GM12872 (cell line): ENCODE data around the gene PYCARD.

ENCODE experiments used
- TF ChIP-seq, protein P1 (sequence below): IDR thresholded peaks from 3 replicates; pipeline ENCODE4 v1.5.1; 2011; ENCODE audit warnings: low read depth, mild to moderate bottlenecking, low read length, moderate library complexity; ENCODE audit not compliant: insufficient read depth

PYCARD gene

DNA sequence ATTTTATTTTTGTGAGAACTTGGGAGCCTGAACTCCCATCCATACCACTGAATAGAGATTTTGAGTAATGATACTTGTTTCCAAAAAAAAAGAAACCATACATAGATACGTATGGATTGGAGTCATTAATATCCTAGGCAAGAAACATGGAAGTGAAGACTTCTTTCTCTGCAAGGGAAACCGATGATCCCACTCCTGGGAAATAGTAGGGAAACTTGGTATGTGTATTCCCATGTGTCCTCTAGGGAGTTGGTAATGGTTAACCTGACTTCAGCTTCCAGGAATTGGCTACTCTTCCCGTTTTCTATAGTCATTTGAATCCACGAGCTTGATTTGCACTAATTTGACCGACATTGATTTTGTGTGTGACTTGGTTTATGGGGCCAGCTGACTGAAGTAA, 17.2 kb downstream of the PYCARD start:
- TF ChIP-seq, protein P1, sequence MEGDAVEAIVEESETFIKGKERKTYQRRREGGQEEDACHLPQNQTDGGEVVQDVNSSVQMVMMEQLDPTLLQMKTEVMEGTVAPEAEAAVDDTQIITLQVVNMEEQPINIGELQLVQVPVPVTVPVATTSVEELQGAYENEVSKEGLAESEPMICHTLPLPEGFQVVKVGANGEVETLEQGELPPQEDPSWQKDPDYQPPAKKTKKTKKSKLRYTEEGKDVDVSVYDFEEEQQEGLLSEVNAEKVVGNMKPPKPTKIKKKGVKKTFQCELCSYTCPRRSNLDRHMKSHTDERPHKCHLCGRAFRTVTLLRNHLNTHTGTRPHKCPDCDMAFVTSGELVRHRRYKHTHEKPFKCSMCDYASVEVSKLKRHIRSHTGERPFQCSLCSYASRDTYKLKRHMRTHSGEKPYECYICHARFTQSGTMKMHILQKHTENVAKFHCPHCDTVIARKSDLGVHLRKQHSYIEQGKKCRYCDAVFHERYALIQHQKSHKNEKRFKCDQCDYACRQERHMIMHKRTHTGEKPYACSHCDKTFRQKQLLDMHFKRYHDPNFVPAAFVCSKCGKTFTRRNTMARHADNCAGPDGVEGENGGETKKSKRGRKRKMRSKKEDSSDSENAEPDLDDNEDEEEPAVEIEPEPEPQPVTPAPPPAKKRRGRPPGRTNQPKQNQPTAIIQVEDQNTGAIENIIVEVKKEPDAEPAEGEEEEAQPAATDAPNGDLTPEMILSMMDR: no peak

DNA sequence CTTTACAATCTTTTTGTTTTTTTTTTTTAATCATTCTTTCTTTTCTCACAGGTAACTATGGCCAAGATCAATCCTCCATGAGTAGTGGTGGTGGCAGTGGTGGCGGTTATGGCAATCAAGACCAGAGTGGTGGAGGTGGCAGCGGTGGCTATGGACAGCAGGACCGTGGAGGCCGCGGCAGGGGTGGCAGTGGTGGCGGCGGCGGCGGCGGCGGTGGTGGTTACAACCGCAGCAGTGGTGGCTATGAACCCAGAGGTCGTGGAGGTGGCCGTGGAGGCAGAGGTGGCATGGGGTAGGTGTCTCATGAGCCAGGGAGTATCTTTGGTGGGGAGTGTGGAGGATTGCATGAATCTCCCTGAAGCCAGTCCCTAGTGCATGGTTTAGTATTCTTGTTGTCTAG, 17.7 kb downstream of the PYCARD start:
- TF ChIP-seq, protein P1: no peak

DNA sequence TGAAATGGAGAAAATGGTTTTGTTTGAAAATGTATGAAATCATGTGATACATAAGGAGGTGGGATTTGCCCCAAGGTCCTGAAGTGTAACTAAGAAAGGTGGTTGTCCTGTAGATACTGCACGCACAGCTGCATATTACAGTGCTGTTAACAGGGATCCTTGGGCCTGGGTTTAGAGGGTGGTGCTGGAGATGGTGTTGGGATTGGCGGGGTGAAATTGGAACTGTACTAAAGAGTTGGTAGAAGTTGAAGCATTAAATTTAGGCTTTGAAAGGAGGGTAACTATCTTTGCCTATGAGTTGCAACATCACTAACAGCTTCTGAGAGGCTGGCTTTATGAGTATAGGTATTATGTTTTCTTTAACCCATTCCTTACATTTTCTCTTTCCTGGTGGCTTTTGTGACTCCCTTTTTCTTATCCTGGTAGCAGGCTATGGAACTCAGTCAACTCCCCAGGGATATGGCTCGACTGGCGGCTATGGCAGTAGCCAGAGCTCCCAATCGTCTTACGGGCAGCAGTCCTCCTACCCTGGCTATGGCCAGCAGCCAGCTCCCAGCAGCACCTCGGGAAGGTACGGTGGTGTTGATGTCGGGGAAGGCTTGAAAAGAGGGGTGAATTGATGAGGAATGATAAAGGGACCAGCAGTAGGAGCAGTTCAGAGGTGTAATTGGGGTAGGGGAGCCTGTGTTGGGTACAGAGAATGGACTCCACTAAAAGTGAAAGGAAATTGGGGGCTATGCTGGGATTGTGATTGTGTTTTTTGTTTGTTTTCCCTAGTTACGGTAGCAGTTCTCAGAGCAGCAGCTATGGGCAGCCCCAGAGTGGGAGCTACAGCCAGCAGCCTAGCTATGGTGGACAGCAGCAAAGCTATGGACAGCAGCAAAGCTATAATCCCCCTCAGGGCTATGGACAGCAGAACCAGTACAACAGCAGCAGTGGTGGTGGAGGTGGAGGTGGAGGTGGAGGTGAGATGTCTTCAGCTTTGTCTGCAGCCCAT, 18.8 kb downstream of the PYCARD start:
- TF ChIP-seq, protein P1: no peak

DNA sequence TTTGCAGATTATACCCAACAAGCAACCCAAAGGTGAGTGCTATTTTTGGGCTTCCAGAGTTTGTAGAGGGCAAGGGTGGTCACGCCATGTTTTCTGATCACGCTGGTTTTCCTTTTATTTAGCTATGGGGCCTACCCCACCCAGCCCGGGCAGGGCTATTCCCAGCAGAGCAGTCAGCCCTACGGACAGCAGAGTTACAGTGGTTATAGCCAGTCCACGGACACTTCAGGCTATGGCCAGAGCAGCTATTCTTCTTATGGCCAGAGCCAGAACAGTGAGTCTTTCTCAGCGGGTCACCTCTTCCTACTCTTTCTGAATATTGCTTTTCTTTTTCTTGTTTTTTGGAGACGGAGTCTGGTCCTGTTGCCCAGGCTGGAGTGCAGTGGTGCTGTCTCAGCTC, 20.2 kb downstream of the PYCARD start:
- TF ChIP-seq, protein P1: no peak

DNA sequence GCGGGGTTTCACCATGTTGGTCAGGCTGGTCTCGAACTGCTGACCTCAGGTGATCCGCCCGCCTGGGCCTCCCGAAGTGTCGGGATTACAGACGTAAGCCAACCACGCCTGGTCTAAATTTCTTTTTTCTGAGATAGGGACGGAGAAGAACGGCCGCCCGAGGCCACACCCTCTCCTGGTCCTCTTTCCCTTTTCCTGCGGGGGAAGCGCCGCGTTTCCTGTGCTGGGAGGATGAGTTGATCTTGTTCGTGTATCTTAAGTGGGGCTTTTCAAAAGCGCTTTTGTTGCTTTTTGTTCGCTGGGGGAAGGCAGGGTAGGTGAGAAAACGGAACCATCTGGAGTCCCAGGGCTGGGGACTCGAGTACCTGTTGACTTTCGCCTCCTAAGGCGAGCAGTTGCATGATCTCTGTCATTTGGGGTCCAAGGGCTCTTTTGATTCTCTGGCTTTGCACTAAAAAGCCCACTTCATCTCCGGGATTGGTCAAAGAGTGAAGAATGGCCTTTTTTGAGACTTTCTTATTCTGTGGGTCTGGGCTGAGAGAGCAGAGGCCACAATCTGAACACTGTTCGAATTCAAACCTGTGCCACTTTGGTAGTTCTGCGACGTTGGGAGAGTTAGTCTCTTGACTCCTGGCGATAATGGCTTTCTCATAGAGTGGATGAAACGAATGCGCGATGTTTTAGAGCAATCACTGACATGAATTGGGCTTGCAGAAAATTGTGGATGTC, 21.3 kb downstream of the PYCARD start:
- TF ChIP-seq, protein P1: no peak

DNA sequence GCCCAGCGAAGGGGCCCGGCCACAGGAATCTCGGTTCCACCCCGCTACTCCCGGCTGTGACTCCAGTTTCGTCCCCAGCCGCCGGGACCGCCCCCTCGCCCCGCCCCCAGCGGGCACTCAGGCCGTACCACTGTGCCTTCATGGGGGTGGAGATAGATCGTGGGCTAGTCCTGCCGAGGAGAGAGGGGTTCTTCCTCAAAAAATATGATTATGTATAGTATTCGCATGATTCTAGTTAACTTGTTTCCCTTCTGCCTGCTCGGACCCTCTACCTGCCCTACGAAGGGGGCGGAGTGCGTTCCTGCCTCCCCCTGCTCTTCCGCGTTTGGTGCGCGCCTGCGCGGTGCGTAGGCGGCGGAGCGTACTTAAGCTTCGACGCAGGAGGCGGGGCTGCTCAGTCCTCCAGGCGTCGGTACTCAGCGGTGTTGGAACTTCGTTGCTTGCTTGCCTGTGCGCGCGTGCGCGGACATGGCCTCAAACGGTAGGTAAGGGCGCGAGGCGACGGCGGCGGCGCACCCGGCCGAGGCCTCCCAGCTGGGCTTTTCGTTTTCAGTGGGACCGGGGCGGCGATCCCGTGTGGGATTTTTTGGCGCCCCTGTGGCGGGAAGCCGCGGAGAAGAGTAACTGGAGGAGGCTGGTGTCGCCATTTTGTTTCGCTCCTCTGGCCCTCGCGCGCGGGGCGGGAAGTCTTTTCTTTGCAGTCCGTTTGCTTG, 22.7 kb downstream of the PYCARD start, which contains the start of gene FUS:
FUS (plus strand) TSS at position 393 of the 713 bp plus-strand sequence; CDS start at position 469, 76 bp downstream.
- TF ChIP-seq, protein P1: no peak
